H9 (cell line): Measurements from ENCODE around the gene SCGB1D2. TPM values are rescaled to one million over a fixed set of nuclear protein-coding genes. Genes with fewer than 3 reads are reported as not detected.

Experiments used
- DNase-seq: peaks from one replicate; pipeline ENCODE4 v3.0.0-alpha.2; 2017
- H2AFZ ChIP-seq: one replicate; pipeline ENCODE4 v1.6.1; 2013; ENCODE audit warnings: mild to moderate bottlenecking, low read length, control low read depth, moderate library complexity
- H2AK5ac ChIP-seq: 2 replicates; pipeline ENCODE4 v1.6.1; 2013; ENCODE audit warnings: low read length, control low read depth, mixed read lengths; ENCODE audit not compliant: insufficient read length
- H2BK120ac ChIP-seq: one replicate; pipeline ENCODE4 v1.6.1; 2013; ENCODE audit warnings: low read depth, mild to moderate bottlenecking, low read length, control low read depth, inconsistent platforms; ENCODE audit not compliant: poor library complexity, severe bottlenecking
- H2BK12ac ChIP-seq: 2 replicates; pipeline ENCODE4 v1.6.1; 2013; ENCODE audit warnings: low read length, control low read depth, mixed read lengths, low read depth; ENCODE audit not compliant: insufficient read length
- H2BK15ac ChIP-seq: 2 replicates; pipeline ENCODE4 v1.6.1; 2013; ENCODE audit warnings: low read depth, low read length, control low read depth
- H2BK20ac ChIP-seq: one replicate; pipeline ENCODE4 v1.6.1; 2013; ENCODE audit warnings: low read depth, mild to moderate bottlenecking, low read length, control low read depth, inconsistent platforms; ENCODE audit not compliant: poor library complexity, severe bottlenecking
- H2BK5ac ChIP-seq: 2 replicates; pipeline ENCODE4 v1.6.1; 2013; ENCODE audit warnings: low read length, control low read depth, mixed read lengths; ENCODE audit not compliant: insufficient read length
- H3K14ac ChIP-seq: 2 replicates; pipeline ENCODE4 v1.6.1; 2013; ENCODE audit warnings: low read length, control low read depth; ENCODE audit not compliant: insufficient read depth
- H3K18ac ChIP-seq: 2 replicates; pipeline ENCODE4 v1.6.1; 2013; ENCODE audit warnings: low read depth, mild to moderate bottlenecking, mixed read lengths, low read length, control low read depth; ENCODE audit not compliant: insufficient read length
- H3K23ac ChIP-seq: 2 replicates; pipeline ENCODE4 v1.6.1; 2013; ENCODE audit warnings: low read length, control low read depth, mixed read lengths, low read depth; ENCODE audit not compliant: insufficient read length
- H3K23me2 ChIP-seq: 2 replicates; pipeline ENCODE4 v1.6.1; 2013; ENCODE audit warnings: low read depth, mild to moderate bottlenecking, mixed read lengths, low read length, control low read depth; ENCODE audit not compliant: insufficient read length, poor library complexity, severe bottlenecking
- H3K27ac ChIP-seq: 2 replicates; pipeline ENCODE4 v1.5.1; 2013; ENCODE audit warnings: low read length, control low read depth, mixed read lengths, low read depth; ENCODE audit not compliant: insufficient read length
- H3K27me3 ChIP-seq: 2 replicates; pipeline ENCODE4 v1.6.1; 2013; ENCODE audit warnings: low read length, control low read depth, inconsistent platforms; ENCODE audit not compliant: insufficient read depth
- H3K4ac ChIP-seq: 2 replicates; pipeline ENCODE4 v1.6.1; 2013; ENCODE audit warnings: low read depth, mild to moderate bottlenecking, control low read depth, inconsistent platforms, low read length, moderate library complexity
- H3K4me1 ChIP-seq: 2 replicates; pipeline ENCODE4 v1.6.1; 2013; ENCODE audit warnings: low read length, control low read depth, inconsistent platforms; ENCODE audit not compliant: insufficient read depth
- H3K4me2 ChIP-seq: 2 replicates; pipeline ENCODE4 v1.6.1; 2013; ENCODE audit warnings: low read length, control low read depth, mixed read lengths; ENCODE audit not compliant: insufficient read length, insufficient read depth
- H3K56ac ChIP-seq: 2 replicates; pipeline ENCODE4 v1.6.1; 2013; ENCODE audit warnings: low read depth, mild to moderate bottlenecking, mixed read lengths, low read length, control low read depth; ENCODE audit not compliant: insufficient read length
- H3K79me1 ChIP-seq: 2 replicates; pipeline ENCODE4 v1.6.1; 2013; ENCODE audit warnings: low read depth, mild to moderate bottlenecking, moderate library complexity, low read length, control low read depth, inconsistent platforms; ENCODE audit not compliant: insufficient read depth, poor library complexity, severe bottlenecking
- H3K79me2 ChIP-seq: 2 replicates; pipeline ENCODE4 v1.6.1; 2013; ENCODE audit warnings: low read length, control low read depth, inconsistent platforms; ENCODE audit not compliant: insufficient read depth
- H3K9ac ChIP-seq: 2 replicates; pipeline ENCODE4 v1.6.1; 2013; ENCODE audit warnings: low read length, control low read depth, mixed read lengths; ENCODE audit not compliant: insufficient read length; ENCODE audit errors: extremely low read depth
- H3K9me3 ChIP-seq: one replicate; pipeline ENCODE4 v1.6.1; 2013; ENCODE audit warnings: low read depth, low read length, inconsistent platforms; ENCODE audit not compliant: control insufficient read depth
- H3T11ph ChIP-seq: one replicate; pipeline ENCODE4 v1.6.1; 2013; ENCODE audit warnings: mild to moderate bottlenecking, low read length, control low read depth, inconsistent platforms
- H4K20me1 ChIP-seq: one replicate; pipeline ENCODE4 v1.6.1; 2013; ENCODE audit not compliant: control insufficient read depth, insufficient read length, insufficient read depth
- H4K5ac ChIP-seq: 2 replicates; pipeline ENCODE4 v1.6.1; 2013; ENCODE audit warnings: low read depth, mild to moderate bottlenecking, mixed read lengths, low read length, control low read depth; ENCODE audit not compliant: insufficient read length
- H4K8ac ChIP-seq: replicated peaks from 2 replicates; pipeline ENCODE4 v1.6.1; 2013; ENCODE audit warnings: low read length, control low read depth, mixed read lengths, low read depth; ENCODE audit not compliant: insufficient read length
- H4K91ac ChIP-seq: 2 replicates; pipeline ENCODE4 v1.6.1; 2013; ENCODE audit warnings: low read depth, mild to moderate bottlenecking, moderate library complexity, mixed read lengths, low read length, control low read depth; ENCODE audit not compliant: insufficient read length
- H3K27ac Mint-ChIP-seq, 3 experiments: 2 replicates in 2 of 3; 3 replicates in 1 of 3; pipeline ENCODE4 v1.8.0; 2020 to 2021; ENCODE audit warnings: mixed read lengths in 3 of 3, mild to moderate bottlenecking in 1 of 3, moderate library complexity in 1 of 3
- H3K27me3 Mint-ChIP-seq: 2 replicates; pipeline ENCODE4 v1.8.0; 2021; ENCODE audit warnings: low read depth, mild to moderate bottlenecking, moderate library complexity, mixed read lengths
- H3K36me3 Mint-ChIP-seq, 3 experiments: 2 replicates in 2 of 3; 3 replicates in 1 of 3; pipeline ENCODE4 v1.8.0; 2020 to 2021; ENCODE audit warnings: low read depth in 3 of 3, mixed read lengths in 3 of 3; ENCODE audit not compliant: insufficient read depth in 1 of 3
- H3K4me1 Mint-ChIP-seq, 2 experiments: 2 replicates each; pipeline ENCODE4 v1.8.0; 2020; ENCODE audit warnings: mixed read lengths in 2 of 2
- H3K4me3 Mint-ChIP-seq, 2 experiments: 2 replicates in 1 of 2; 3 replicates in 1 of 2; pipeline ENCODE4 v1.8.0; 2020 to 2021; ENCODE audit warnings: mild to moderate bottlenecking in 2 of 2, mixed read lengths in 2 of 2, moderate library complexity in 1 of 2
- H3K9me3 Mint-ChIP-seq, 2 experiments: 2 replicates in 1 of 2; 3 replicates in 1 of 2; pipeline ENCODE4 v1.8.0; 2020; ENCODE audit warnings: mild to moderate bottlenecking in 2 of 2, mixed read lengths in 2 of 2, moderate library complexity in 1 of 2
- CTCF ChIP-seq: fragments of 200-600 bp; sonication (generic); conservative IDR thresholded peaks from 3 replicates; pipeline ENCODE4 v1.8.0; 2021; ENCODE audit warnings: antibody characterized with exemption, mild to moderate bottlenecking
- WGBS: extraction: QIAGEN DNeasy Blood & Tissue Kit; methylation state at CpG from one replicate; pipeline ENCODE4 v1.1.7; 2013; ENCODE audit warnings: missing lambda C conversion rate, low lambda C conversion rate, mixed read lengths; ENCODE audit not compliant: insufficient read length; ENCODE audit errors: extremely low coverage; 5-methylcytosine and 5-hydroxymethylcytosine counted together
- total RNA-seq: library from RNA; stranded (reverse); gene quantifications from 2 replicates; pipeline ENCODE4 v1.2.1, GENCODE V29; 2021

Gene SCGB1D2
- total RNA-seq, 1 experiment from 2014 or later, result not detected

DNA sequence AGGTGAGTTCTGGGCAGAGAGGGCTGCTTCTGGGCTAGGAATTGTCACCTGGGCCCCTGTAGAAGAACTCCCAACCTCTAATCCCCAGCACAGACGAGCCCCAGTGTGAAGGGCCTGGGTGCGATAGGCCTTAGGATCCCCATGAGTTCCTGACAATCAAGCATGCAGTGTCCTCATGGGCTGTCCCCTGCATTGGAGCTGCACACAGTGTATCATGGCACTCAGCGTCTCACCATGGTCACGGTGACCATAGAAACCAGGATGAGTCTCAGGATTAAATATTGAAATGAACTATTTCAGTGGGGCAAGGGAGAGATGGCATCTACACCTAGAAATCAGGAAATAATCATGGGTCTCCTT, 33.3 kb upstream of the SCGB1D2 start:
- Histone ChIP-seq H3K56ac (no peak overlapping the region), H3K9ac (no peak overlapping the region), H3K9me3 (no peaks in the 10 kb centered on the region), H3K18ac (no peak overlapping the region), H3K79me1 (no peaks in the 10 kb centered on the region), H4K91ac (no peak overlapping the region), H4K8ac (no peak overlapping the region), H2BK120ac (no peak overlapping the region), H2BK12ac (no peak overlapping the region), H3K27ac (no peak overlapping the region), H2AFZ (no peak overlapping the region), H3K4ac (no peak overlapping the region), H2BK15ac (no peak overlapping the region), H3T11ph (no peak overlapping the region), H3K4me2 (no peak overlapping the region), H3K27me3 (no peaks in the 10 kb centered on the region), H4K20me1 (no peaks in the 10 kb centered on the region), H3K23ac (no peak overlapping the region), H3K79me2 (no peaks in the 10 kb centered on the region), H2AK5ac (no peak overlapping the region), H3K4me1 (no peaks in the 10 kb centered on the region), H3K14ac (no peak overlapping the region), H3K23me2 (no peaks in the 10 kb centered on the region), H4K5ac (no peak overlapping the region), H2BK20ac (no peak overlapping the region), H2BK5ac (no peak overlapping the region)
- TF ChIP-seq CTCF, result no peak
- no peak overlapping the region for H3K27ac Mint-ChIP-seq
- peaks cover 4% of the 10 kb centered on the region for H3K27me3 Mint-ChIP-seq
- no peaks in the 10 kb centered on the region for H3K36me3 Mint-ChIP-seq
- H3K9me3 Mint-ChIP-seq, result no peaks in the 10 kb centered on the region
- WGBS, result no CpG with 5 or more reads among the region's 4 CpGs
- DNase-seq, result no peak
- H3K4me3 Mint-ChIP-seq, result no peak overlapping the region
- no peaks in the 10 kb centered on the region for H3K4me1 Mint-ChIP-seq
